ENCODE results near the gene CHRNB2. TPM values are rescaled to one million over a fixed set of nuclear protein-coding genes. Genes with fewer than 3 reads are reported as not detected.

CHRNB2 gene
- total RNA-seq, 1 experiment from 2014 or later: not detected

DNA sequence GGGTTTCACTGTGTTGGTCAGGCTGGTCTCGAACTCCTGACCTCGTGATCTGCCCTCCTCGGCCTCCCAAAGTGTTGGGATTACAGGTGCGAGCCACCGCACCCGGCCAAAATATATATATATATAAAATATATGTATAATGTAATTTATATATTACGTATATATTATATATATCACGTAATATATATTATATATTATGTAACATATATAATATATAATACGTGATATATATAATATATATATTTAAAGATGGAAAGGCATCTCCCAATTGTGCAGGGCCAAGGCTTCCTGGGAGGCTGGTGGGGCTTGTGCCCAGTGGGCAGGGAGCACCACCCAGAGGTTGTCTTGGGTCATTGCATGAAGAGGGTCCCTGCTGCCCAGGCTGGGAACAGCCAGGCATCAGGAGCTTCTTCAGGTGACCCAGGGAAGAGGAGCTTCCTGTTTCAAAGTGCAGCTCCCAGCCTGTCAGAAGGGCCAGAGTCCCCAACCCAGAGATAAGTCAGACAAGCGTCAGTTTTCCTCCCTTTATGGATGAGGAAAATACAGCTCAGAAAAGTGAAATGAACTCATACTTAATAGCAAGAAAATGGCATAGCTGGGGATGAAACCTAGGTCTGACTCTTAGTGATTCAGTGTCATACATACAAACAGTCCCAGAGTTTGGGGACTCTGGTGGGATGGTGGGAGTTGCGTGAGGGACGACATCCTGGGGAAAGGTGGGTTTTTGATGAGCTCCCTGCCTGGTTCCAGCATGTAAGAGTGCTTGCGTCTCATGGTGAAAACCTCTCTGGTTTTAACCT lies 21.1 kb upstream of the CHRNB2 start:
- H3K4me3 ChIP-seq: no peak overlapping the region
- no peaks in the 10 kb centered on the region; the same call in none of the 2 replicates for H4K20me1 ChIP-seq (ENCODE audit: insufficient read depth)
- H3K9me2 ChIP-seq (ENCODE audit: insufficient read depth): no peaks in the 10 kb centered on the region
- no peaks in the 10 kb centered on the region for H3K9me3 ChIP-seq (ENCODE audit: insufficient read depth, low read depth)
- H2AFZ ChIP-seq: no peak overlapping the region
- intact Hi-C loops (cut with micrococcal nuclease; ENCODE audit: unreplicated experiment): loop anchor here (1.0 to 5.0 kb wide), 4 partner anchors 66 to 360 kb away; partner anchors contain the start of gene IL6R
- H3K27me3 ChIP-seq (ENCODE audit: insufficient read depth, low read depth): peaks cover 33% of the 10 kb centered on the region
- ChIA-PET CTCF (interaction anchor here (0.6 to 1.2 kb wide), 4 partner anchors 66 to 386 kb away, joined by 3 to 12 read pairs (median 4); a partner anchor contains a TSS), POLR2A (ENCODE audit: unreplicated experiment) (interaction anchor here (0.6 to 0.8 kb wide), 3 partner anchors 129 to 365 kb away, joined by 3 to 9 read pairs (median 4); no protein-coding TSS in a partner anchor)
- H3K4me1 ChIP-seq (replicated peaks; ENCODE audit: insufficient read depth): no peaks in the 10 kb centered on the region
- peaks cover 15% of the 10 kb centered on the region; the same call in 1 of the 2 replicates for H3F3A ChIP-seq (ENCODE audit: insufficient read depth, low read depth)
- H3K36me3 ChIP-seq (ENCODE audit: low read depth): peaks cover 11% of the 10 kb centered on the region
- H3K79me2 ChIP-seq (ENCODE audit: low read depth): no peaks in the 10 kb centered on the region
- peak; percentile 39 to 66 for DNase-seq
- no peak for TF ChIP-seq EZH2 (IDR thresholded peaks at IDR 0.05; ENCODE audit: low read depth)
- TF ChIP-seq, protein P1, sequence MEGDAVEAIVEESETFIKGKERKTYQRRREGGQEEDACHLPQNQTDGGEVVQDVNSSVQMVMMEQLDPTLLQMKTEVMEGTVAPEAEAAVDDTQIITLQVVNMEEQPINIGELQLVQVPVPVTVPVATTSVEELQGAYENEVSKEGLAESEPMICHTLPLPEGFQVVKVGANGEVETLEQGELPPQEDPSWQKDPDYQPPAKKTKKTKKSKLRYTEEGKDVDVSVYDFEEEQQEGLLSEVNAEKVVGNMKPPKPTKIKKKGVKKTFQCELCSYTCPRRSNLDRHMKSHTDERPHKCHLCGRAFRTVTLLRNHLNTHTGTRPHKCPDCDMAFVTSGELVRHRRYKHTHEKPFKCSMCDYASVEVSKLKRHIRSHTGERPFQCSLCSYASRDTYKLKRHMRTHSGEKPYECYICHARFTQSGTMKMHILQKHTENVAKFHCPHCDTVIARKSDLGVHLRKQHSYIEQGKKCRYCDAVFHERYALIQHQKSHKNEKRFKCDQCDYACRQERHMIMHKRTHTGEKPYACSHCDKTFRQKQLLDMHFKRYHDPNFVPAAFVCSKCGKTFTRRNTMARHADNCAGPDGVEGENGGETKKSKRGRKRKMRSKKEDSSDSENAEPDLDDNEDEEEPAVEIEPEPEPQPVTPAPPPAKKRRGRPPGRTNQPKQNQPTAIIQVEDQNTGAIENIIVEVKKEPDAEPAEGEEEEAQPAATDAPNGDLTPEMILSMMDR (conservative IDR thresholded peaks at IDR 0.05): peak; percentile 85
- no peak overlapping the region for H3K27ac ChIP-seq
- BruUV-seq (replicated peaks): no TSS peak
- H3K4me2 ChIP-seq: no peak overlapping the region

DNA sequence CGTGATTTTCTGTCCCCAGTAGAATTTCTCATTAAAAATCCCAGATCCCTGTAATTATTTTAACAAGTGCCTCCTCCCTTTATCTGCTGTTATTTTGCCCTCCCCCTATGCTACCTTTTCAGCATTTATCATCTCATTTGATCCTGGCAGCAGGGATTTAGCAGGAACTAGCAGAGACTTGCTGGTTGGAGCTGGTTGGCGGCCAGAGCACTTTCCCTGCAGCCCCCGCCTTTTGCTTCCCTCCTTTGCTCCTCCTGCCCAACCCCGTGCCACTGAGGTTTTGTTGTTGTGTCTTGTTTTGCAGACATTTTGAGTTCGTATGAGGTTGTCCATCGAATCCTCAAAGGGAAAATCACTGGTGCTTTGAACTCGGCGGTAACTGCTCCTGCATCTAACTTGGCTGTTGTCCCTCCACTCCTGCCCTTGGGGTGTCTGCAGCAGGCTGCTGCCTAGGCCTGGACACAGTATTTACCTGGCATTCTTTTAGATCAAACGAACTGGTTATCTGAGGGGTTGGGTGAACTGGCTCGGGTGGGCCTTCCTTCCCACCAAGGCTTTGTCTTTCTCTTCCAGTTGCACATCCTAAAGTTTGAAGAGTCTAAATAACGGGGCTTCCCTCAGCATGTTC lies 20.4 kb upstream of the CHRNB2 start:
- Histone ChIP-seq H3K4me1 (replicated peaks; ENCODE audit: insufficient read depth) (no peaks in the 10 kb centered on the region), H2AFZ (no peak overlapping the region), H3K4me2 (no peak overlapping the region), H3K9me2 (ENCODE audit: insufficient read depth) (no peaks in the 10 kb centered on the region), H3F3A (ENCODE audit: insufficient read depth, low read depth) (peaks cover 15% of the 10 kb centered on the region; the same call in 1 of the 2 replicates), H3K79me2 (ENCODE audit: low read depth) (no peaks in the 10 kb centered on the region), H3K4me3 (no peak overlapping the region), H3K27ac (no peak overlapping the region), H3K27me3 (ENCODE audit: insufficient read depth, low read depth) (peaks cover 25% of the 10 kb centered on the region), H3K9me3 (ENCODE audit: insufficient read depth, low read depth) (no peaks in the 10 kb centered on the region), H3K36me3 (ENCODE audit: low read depth) (peaks cover 11% of the 10 kb centered on the region), H4K20me1 (ENCODE audit: insufficient read depth) (no peaks in the 10 kb centered on the region; the same call in none of the 2 replicates)
- no TSS peak for BruUV-seq (replicated peaks)
- TF ChIP-seq, protein P1 (conservative IDR thresholded peaks at IDR 0.05): no peak
- no peak for TF ChIP-seq EZH2 (IDR thresholded peaks at IDR 0.05; ENCODE audit: low read depth)
- intact Hi-C loops (cut with micrococcal nuclease; ENCODE audit: unreplicated experiment): loop anchor here (2.0 to 5.0 kb wide), 3 partner anchors 140 to 360 kb away; partner anchors contain the start of gene IL6R
- POLR2A ChIA-PET (ENCODE audit: unreplicated experiment): interaction anchor here (0.6 kb wide), 1 partner anchor 354 kb away, joined by 4 read pairs; no protein-coding TSS in a partner anchor
- CTCF ChIA-PET: interaction anchor here (0.6 to 1.2 kb wide), 4 partner anchors 67 to 385 kb away, joined by 3 to 12 read pairs (median 4); a partner anchor contains a TSS
- DNase-seq: no peak

DNA sequence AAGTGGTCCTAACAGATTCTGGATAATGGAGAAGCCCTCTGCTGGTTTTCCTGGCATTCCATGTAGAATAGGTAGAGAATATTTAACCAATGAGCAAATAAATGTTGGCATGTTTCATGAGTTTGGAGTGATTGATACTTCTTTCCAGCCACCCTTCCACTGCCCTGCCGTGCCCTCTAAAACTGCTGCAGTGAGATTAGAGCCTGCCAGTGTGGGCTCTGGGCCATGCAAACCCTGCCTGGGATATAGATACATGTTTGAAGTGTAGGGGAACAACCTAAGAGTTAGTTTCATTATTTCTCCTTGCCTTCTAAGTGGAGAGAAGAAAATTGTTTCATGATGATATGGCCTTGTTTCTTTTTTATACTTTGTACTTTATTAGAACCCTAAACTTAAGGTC lies 19.6 kb upstream of the CHRNB2 start:
- ChIA-PET CTCF (no interaction called here), POLR2A (ENCODE audit: unreplicated experiment) (no interaction called here)
- H3K36me3 ChIP-seq (ENCODE audit: low read depth): peaks cover 19% of the 10 kb centered on the region
- H3K9me3 ChIP-seq (ENCODE audit: insufficient read depth, low read depth): no peaks in the 10 kb centered on the region
- no peak overlapping the region for H3K27ac ChIP-seq
- H3K79me2 ChIP-seq (ENCODE audit: low read depth): no peaks in the 10 kb centered on the region
- H3K27me3 ChIP-seq (ENCODE audit: insufficient read depth, low read depth): peaks cover 19% of the 10 kb centered on the region; the same call in 1 of the 2 replicates
- no peak for DNase-seq
- no peaks in the 10 kb centered on the region for H3K9me2 ChIP-seq (ENCODE audit: insufficient read depth)
- no peak overlapping the region for H2AFZ ChIP-seq
- BruUV-seq (replicated peaks): no TSS peak
- no peaks in the 10 kb centered on the region; the same call in none of the 2 replicates for H4K20me1 ChIP-seq (ENCODE audit: insufficient read depth)
- intact Hi-C loops (cut with micrococcal nuclease; ENCODE audit: unreplicated experiment): loop anchor here (5.0 kb wide), 2 partner anchors 141 to 271 kb away; partner anchors contain the start of gene IL6R
- H3K4me3 ChIP-seq: no peak overlapping the region
- H3K4me2 ChIP-seq: no peak overlapping the region
- TF ChIP-seq, protein P1 (conservative IDR thresholded peaks at IDR 0.05): no peak
- TF ChIP-seq EZH2 (IDR thresholded peaks at IDR 0.05; ENCODE audit: low read depth): no peak
- H3K4me1 ChIP-seq (replicated peaks; ENCODE audit: insufficient read depth): no peaks in the 10 kb centered on the region
- H3F3A ChIP-seq (ENCODE audit: insufficient read depth, low read depth): peaks cover 15% of the 10 kb centered on the region; the same call in 1 of the 2 replicates
